B cell (primary cell): ENCODE measurements around the gene SLC7A1. TPM values are rescaled to one million over a fixed set of nuclear protein-coding genes. Genes with fewer than 3 reads are reported as not detected.

Experiments used
- ATAC-seq: fragments of 200-7000 bp; cut with Tn5 transposase; one replicate; pipeline ENCODE4 v1.10.0; 2021; ENCODE audit warnings: low read depth, mild to moderate bottlenecking, moderate number of reproducible peaks, moderate library complexity
- CTCF ChIA-PET: fragments of 350-600 bp; sonication (Branson Sonifier 250); formaldehyde crosslinking; loops from one replicate; lab custom pipeline; 2021; ENCODE audit warnings: antibody characterized with exemption, inconsistent platforms; lab: Charles Lee
- POLR2A ChIA-PET: fragments of 350-600 bp; sonication (Branson Sonifier 250); formaldehyde crosslinking; loops from one replicate; lab custom pipeline; 2021; ENCODE audit warnings: antibody characterized with exemption; lab: Charles Lee
- DNase-seq: peaks from one replicate; pipeline ENCODE4 v3.0.0; 2013
- H2AFZ ChIP-seq: 2 replicates; pipeline ENCODE4 v1.6.1; 2012; ENCODE audit warnings: mild to moderate bottlenecking, low read depth, low read length; ENCODE audit not compliant: insufficient read depth, poor library complexity, severe bottlenecking
- H3K27ac ChIP-seq, 2 donors: 1 replicate in 1 of 2; 2 replicates in 1 of 2; pipeline ENCODE4 v1.5.1; 2012 to 2013; ENCODE audit warnings: low read length in 2 of 2, mild to moderate bottlenecking in 2 of 2, moderate library complexity in 1 of 2
- H3K27me3 ChIP-seq, 4 experiments: fragments of 200-600 bp in 1 of 4; sonication (generic) in 1 of 4; replicated peaks in 1 of 4; 1 replicate in 2 of 4; 2 replicates in 2 of 4; pipeline versions ENCODE4 v1.6.1 to v1.7.0; 2013 to 2016; ENCODE audit warnings: low read length in 3 of 4, mild to moderate bottlenecking in 2 of 4, mixed read lengths in 1 of 4, moderate library complexity in 1 of 4; ENCODE audit not compliant: insufficient read depth in 4 of 4, control insufficient read depth in 3 of 4; ENCODE audit errors: control extremely low read depth in 1 of 4
- H3K36me3 ChIP-seq, 2 experiments: replicated peaks in 1 of 2; 1 replicate in 1 of 2; 2 replicates in 1 of 2; pipeline versions ENCODE4 v1.6.1 to v1.7.1; 2013; ENCODE audit warnings: low read length in 1 of 2; ENCODE audit not compliant: insufficient read depth in 2 of 2, control insufficient read depth in 1 of 2; ENCODE audit errors: control extremely low read depth in 1 of 2, extremely low read depth in 1 of 2
- H3K4me1 ChIP-seq, 2 donors: fragments of 200-600 bp in 1 of 2; sonication (generic) in 1 of 2; 1 replicate in 1 of 2; 2 replicates in 1 of 2; pipeline versions ENCODE4 v1.5.1 to v1.6.1; 2013 to 2017; ENCODE audit warnings: low read length in 2 of 2; ENCODE audit not compliant: control insufficient read depth in 2 of 2, insufficient read depth in 2 of 2
- H3K4me2 ChIP-seq: replicated peaks from 2 replicates; pipeline ENCODE3; 2012; ENCODE audit warnings: mild to moderate bottlenecking, low read depth, low read length; ENCODE audit not compliant: poor library complexity, severe bottlenecking
- H3K4me3 ChIP-seq, 5 experiments: fragments of 200-600 bp in 1 of 5; sonication (generic) in 1 of 5; 1 replicate in 3 of 5; 2 replicates in 2 of 5; pipeline versions ENCODE4 v1.5.1 to v1.7.0; 2011 to 2016; ENCODE audit warnings: low read length in 4 of 5, mild to moderate bottlenecking in 4 of 5, low read depth in 2 of 5, control low read depth in 1 of 5, moderate library complexity in 1 of 5; ENCODE audit not compliant: insufficient read depth in 1 of 5; ENCODE audit errors: control extremely low read depth in 1 of 5, extremely low read depth in 1 of 5
- H3K79me2 ChIP-seq: fragments of 200-600 bp; sonication (generic); one replicate; pipeline ENCODE4 v1.6.0; 2016; ENCODE audit warnings: low read length; ENCODE audit not compliant: control insufficient read depth, insufficient read depth
- H3K9ac ChIP-seq: fragments of 200-600 bp; sonication (generic); 2 replicates; pipeline ENCODE4 v1.6.1; 2017; ENCODE audit warnings: mild to moderate bottlenecking, low read length, moderate library complexity
- H3K9me3 ChIP-seq, 3 donors: one replicate each; pipeline versions ENCODE4 v1.6.1 to v1.7.1; 2013; ENCODE audit warnings: low read length in 2 of 3; ENCODE audit not compliant: control insufficient read depth in 2 of 3, insufficient read depth in 1 of 3; ENCODE audit errors: control extremely low read depth in 1 of 3
- H4K20me1 ChIP-seq: 2 replicates; pipeline ENCODE4 v1.6.0; 2012; ENCODE audit warnings: mild to moderate bottlenecking, low read length; ENCODE audit not compliant: insufficient read depth, control insufficient read depth, poor library complexity, severe bottlenecking
- H3K27ac Mint-ChIP-seq: one replicate; pipeline ENCODE4 v1.8.0; 2021; ENCODE audit warnings: mixed read lengths
- H3K27me3 Mint-ChIP-seq: one replicate; pipeline ENCODE4 v1.8.0; 2021; ENCODE audit warnings: mixed read lengths
- H3K4me1 Mint-ChIP-seq: one replicate; pipeline ENCODE4 v1.8.0; 2021; ENCODE audit warnings: mixed read lengths
- H3K4me3 Mint-ChIP-seq: one replicate; pipeline ENCODE4 v1.8.0; 2021; ENCODE audit warnings: mixed read lengths
- H3K9me3 Mint-ChIP-seq: one replicate; pipeline ENCODE4 v1.8.0; 2022; ENCODE audit warnings: mixed read lengths; ENCODE audit not compliant: insufficient read depth
- EZH2 ChIP-seq: IDR thresholded peaks from 2 replicates; pipeline ENCODE4 v1.6.1; 2012; ENCODE audit warnings: borderline replicate concordance, low read depth, mild to moderate bottlenecking, moderate library complexity, low read length; ENCODE audit not compliant: insufficient read depth, poor library complexity, severe bottlenecking
- WGBS: methylation state at CpG from one replicate; pipeline ENCODE4 v1.1.5; 2013; ENCODE audit warnings: missing lambda C conversion rate; ENCODE audit not compliant: insufficient coverage; 5-methylcytosine and 5-hydroxymethylcytosine counted together
- intact Hi-C: fragments of 100-400 bp; cut with micrococcal nuclease; formaldehyde crosslinking; loops from one replicate; pipeline ENCODE4 v1.10.0; 2022
- polyA plus RNA-seq: library from polyadenylated mRNA; depleted of rRNA; stranded (reverse); fragments of >200 nt; gene quantifications from 2 replicates; pipeline ENCODE4 v1.2.3, GENCODE V29; 2012
- total RNA-seq, 2 donors: library from RNA; stranded (reverse); fragments of 120-200 nt in 1 of 2; gene quantifications; 1 replicate in 1 of 2; 2 replicates in 1 of 2; pipeline versions ENCODE4 v1.2.3 to v1.2.4, GENCODE V29; 2013 to 2022
- TF ChIP-seq, protein P1 (sequence below): fragments of 200-600 bp; IDR thresholded peaks from one replicate; pipeline ENCODE4 v1.8.0; 2022; ENCODE audit warnings: antibody characterized with exemption, mild to moderate bottlenecking

SLC7A1 gene
- total and polyA plus RNA-seq, 2 donors (not counting 1 experiment from before 2014, with no cell fraction given) = 3.3 to 23.1 TPM

- 97% methylated on average over 6 of the region's 7 CpGs for WGBS
- no peak for TF ChIP-seq EZH2
- TF ChIP-seq, protein P1, sequence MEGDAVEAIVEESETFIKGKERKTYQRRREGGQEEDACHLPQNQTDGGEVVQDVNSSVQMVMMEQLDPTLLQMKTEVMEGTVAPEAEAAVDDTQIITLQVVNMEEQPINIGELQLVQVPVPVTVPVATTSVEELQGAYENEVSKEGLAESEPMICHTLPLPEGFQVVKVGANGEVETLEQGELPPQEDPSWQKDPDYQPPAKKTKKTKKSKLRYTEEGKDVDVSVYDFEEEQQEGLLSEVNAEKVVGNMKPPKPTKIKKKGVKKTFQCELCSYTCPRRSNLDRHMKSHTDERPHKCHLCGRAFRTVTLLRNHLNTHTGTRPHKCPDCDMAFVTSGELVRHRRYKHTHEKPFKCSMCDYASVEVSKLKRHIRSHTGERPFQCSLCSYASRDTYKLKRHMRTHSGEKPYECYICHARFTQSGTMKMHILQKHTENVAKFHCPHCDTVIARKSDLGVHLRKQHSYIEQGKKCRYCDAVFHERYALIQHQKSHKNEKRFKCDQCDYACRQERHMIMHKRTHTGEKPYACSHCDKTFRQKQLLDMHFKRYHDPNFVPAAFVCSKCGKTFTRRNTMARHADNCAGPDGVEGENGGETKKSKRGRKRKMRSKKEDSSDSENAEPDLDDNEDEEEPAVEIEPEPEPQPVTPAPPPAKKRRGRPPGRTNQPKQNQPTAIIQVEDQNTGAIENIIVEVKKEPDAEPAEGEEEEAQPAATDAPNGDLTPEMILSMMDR = no peak
- intact Hi-C loops = no loop called here
- no peak overlapping the region for H3K4me3 Mint-ChIP-seq
- Histone ChIP-seq H3K4me3 (no peak overlapping the region), H3K4me1 (no peaks in the 10 kb centered on the region), H3K27ac (no peak overlapping the region), H3K9me3 (no peaks in the 10 kb centered on the region), H4K20me1 (peaks cover 18% of the 10 kb centered on the region), H2AFZ (no peak overlapping the region), H3K9ac (no peak overlapping the region), H3K4me2 (no peak overlapping the region), H3K36me3 (no peaks in the 10 kb centered on the region), H3K27me3 (no peaks in the 10 kb centered on the region), H3K79me2 (peaks cover 95% of the 10 kb centered on the region)
- H3K27ac Mint-ChIP-seq = no peak overlapping the region
- H3K4me1 Mint-ChIP-seq = peaks cover 19% of the 10 kb centered on the region
- H3K9me3 Mint-ChIP-seq = no peaks in the 10 kb centered on the region
- ATAC-seq = no peak
- ChIA-PET CTCF (interaction anchor here (0.7 kb wide), 1 partner anchor 1032 kb away, joined by 3 read pairs; no protein-coding TSS in a partner anchor), POLR2A (no interaction called here)
- DNase-seq = no peak
- H3K27me3 Mint-ChIP-seq = no peaks in the 10 kb centered on the region
Observed at GRCh38 chr13:29583073-29583785, 12.3 kb downstream of the SLC7A1 start.

- peaks cover 95% of the 10 kb centered on the region for H3K79me2 ChIP-seq
- no peak overlapping the region for H3K27ac ChIP-seq
- no peaks in the 10 kb centered on the region for H3K9me3 ChIP-seq
- ATAC-seq (no peak), DNase-seq (no peak)
- no peak overlapping the region for H3K4me2 ChIP-seq
- 95% methylated on average over 10 of the region's 10 CpGs for WGBS
- H3K4me3 Mint-ChIP-seq = no peak overlapping the region
- no peak overlapping the region for H2AFZ ChIP-seq
- H3K4me1 Mint-ChIP-seq = peaks cover 17% of the 10 kb centered on the region
- H3K9ac ChIP-seq = no peak overlapping the region
- intact Hi-C loops = no loop called here
- H3K4me1 ChIP-seq = no peaks in the 10 kb centered on the region
- peaks cover 18% of the 10 kb centered on the region for H4K20me1 ChIP-seq
- POLR2A ChIA-PET = no interaction called here
- H3K27me3 ChIP-seq = no peaks in the 10 kb centered on the region
- H3K36me3 ChIP-seq = no peaks in the 10 kb centered on the region
- CTCF ChIA-PET = no interaction called here
- TF ChIP-seq, protein P1 = no peak
- no peak for TF ChIP-seq EZH2
- H3K27ac Mint-ChIP-seq = no peak overlapping the region
- H3K9me3 Mint-ChIP-seq = no peaks in the 10 kb centered on the region
- no peak overlapping the region for H3K4me3 ChIP-seq
- H3K27me3 Mint-ChIP-seq = no peaks in the 10 kb centered on the region
Observed at GRCh38 chr13:29582171-29582570, 13.3 kb downstream of the SLC7A1 start.
